T-helper 22 cell (primary cell): Measurements from ENCODE around the gene HHIPL1.
"Not testable (repeated sequence)": the region's sequence is repeated elsewhere in the genome, so short reads cannot be mapped to it uniquely, and the experiment has no call there.

ENCODE experiments used
- DNase-seq: peaks from one replicate; pipeline ENCODE4 v3.0.0-alpha.2; 2020; ENCODE audit warnings: low read depth

HHIPL1 gene

GRCh38 chr14:99660006-99660566 is 15.2 kb downstream of the HHIPL1 start:
- DNase-seq: no peak

GRCh38 chr14:99660794-99661193 is 15.9 kb downstream of the HHIPL1 start:
- DNase-seq: no peak

GRCh38 chr14:99661206-99661605 is 16.3 kb downstream of the HHIPL1 start:
- DNase-seq: not testable (repeated sequence)

- DNase-seq: no peak
These were observed 17.9 kb downstream of the HHIPL1 start for GRCh38 chr14:99662846-99663245.

GRCh38 chr14:99663386-99664057 is 18.6 kb downstream of the HHIPL1 start:
- DNase-seq: no peak

- DNase-seq: no peak
These were observed 19.4 kb downstream of the HHIPL1 start for GRCh38 chr14:99664058-99664936.

GRCh38 chr14:99664937-99665273 is 20.0 kb downstream of the HHIPL1 start:
- DNase-seq: no peak

GRCh38 chr14:99666533-99666932 is 21.6 kb downstream of the HHIPL1 start:
- no peak for DNase-seq

GRCh38 chr14:99667045-99667444 is 22.1 kb downstream of the HHIPL1 start:
- no peak for DNase-seq

- DNase-seq: no peak
These were observed 22.9 kb downstream of the HHIPL1 start for GRCh38 chr14:99667821-99668220.

GRCh38 chr14:99668307-99669295 is 23.7 kb downstream of the HHIPL1 start:
- DNase-seq: no peak

- no peak for DNase-seq
These were observed 25.7 kb downstream of the HHIPL1 start for GRCh38 chr14:99670361-99671234.

GRCh38 chr14:99671235-99672224 is 26.6 kb downstream of the HHIPL1 start:
- DNase-seq: no peak

GRCh38 chr14:99672506-99673304 is 27.8 kb downstream of the HHIPL1 start:
- DNase-seq: no peak

- no peak for DNase-seq
These were observed 28.6 kb downstream of the HHIPL1 start for GRCh38 chr14:99673305-99674063.

GRCh38 chr14:99674064-99674650 is 29.2 kb downstream of the HHIPL1 start:
- DNase-seq: no peak

- no peak for DNase-seq
These were observed 29.9 kb downstream of the HHIPL1 start for GRCh38 chr14:99674776-99675381.
